NCI-H82 treated with DMSO at 0.1 percent for 48 hours (cell line): Measurements from ENCODE around the gene ITGB2.
"Not testable (repeated sequence)": the region's sequence is repeated elsewhere in the genome, so short reads cannot be mapped to it uniquely, and the experiment has no call there.

Experiments used
- DNase-seq: peaks from one replicate; lab custom pipeline; 2025; ENCODE audit not compliant: unreplicated experiment; lab: John Stamatoyannopoulos, UW

ITGB2 gene

DNA sequence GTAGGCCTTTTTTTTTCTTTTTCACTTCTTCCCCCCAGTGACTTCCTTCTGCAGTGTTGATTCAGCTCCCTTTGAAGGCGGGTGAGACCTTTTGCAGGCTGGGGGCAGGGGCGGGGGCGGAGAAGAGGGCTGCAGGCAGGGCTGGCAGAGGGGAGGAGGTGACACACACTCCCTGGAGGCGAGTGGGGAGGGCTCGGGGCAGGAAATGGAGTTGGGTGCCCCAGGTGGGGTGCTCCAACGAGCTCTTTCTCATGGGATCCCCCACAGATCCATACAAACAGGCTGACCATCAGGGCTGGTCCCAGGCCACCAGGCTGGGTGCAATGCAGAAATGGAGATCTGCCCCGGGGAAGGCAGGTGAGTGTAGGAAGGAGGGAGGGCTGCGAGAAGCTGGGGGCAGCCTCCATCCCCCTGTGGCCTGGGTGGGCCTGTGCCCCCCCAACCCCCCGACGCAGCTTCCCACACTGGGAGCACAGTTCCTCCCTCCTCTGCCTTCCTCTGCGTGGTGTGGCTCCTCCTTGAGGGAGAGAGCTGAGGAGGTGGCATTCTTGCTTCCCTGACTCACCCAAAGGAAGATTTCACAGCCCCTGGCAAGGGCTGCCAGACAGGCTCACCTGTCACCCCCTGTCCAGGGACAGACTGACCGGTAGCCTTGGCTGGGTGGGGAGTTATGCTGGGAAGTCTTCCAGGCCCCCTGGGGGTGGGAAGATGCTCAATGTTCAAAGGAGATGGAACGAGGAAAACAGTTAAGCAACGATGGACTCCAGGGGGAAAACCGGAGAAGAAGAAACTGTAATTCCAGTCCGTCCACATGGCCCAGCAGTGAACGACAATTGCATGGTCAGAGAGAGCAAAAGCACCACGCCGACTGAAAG lies 7.1 kb upstream of the ITGB2 start:
- DNase-seq: no peak

DNA sequence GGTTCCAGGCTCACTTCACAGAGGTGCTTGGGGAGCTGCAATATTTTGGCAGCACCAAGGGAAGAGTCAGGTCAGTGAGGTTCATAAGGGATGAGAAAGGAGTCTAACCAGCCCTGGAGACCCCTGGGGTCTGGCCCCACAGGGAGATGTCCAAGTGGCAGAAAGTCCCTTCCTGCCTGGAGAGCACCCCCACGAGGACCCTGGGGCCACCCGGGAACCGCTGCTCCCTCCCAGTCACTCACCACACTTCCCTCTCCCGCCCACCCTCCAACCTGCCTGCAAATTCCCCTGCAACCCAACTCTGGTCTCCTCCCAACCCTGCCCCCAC lies 6.5 kb upstream of the ITGB2 start:
- no peak for DNase-seq

DNA sequence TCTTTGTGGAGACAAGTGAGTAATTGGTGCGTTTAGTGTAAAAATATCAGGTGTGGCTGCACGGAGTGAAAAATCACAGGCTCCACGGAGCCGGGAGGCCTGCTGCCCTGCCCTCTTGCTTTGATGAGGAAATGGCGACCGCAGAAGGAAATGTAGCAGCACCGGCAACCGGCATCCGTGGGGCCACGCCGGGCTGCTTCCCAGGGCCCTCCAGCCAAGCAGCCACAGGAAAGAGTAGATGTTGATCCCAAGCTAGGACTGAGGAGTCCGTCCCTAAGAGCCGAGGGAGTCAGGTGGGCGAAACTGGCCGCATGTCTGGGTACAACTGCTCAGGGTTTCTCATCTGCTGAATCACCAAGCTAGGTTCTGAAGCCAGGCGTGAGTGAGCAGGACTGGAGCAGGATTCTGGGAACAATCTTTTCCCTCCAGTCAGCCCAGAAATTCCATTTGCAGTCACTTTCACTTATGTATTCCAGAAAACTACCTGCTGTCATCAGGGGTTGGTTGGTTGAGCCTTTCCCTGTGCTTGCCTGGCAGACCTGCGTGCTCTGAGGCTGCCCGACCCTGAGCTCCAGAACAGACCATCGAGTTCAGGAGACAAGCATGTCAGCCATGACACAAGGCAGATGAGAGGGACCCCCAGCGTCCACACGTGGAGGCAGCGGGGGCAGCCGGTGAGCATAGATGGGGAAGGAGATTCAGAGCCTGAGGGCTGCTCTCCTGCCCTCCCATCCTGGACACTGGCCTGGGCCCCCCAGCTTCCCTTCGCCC lies 5.8 kb upstream of the ITGB2 start:
- no peak for DNase-seq

DNA sequence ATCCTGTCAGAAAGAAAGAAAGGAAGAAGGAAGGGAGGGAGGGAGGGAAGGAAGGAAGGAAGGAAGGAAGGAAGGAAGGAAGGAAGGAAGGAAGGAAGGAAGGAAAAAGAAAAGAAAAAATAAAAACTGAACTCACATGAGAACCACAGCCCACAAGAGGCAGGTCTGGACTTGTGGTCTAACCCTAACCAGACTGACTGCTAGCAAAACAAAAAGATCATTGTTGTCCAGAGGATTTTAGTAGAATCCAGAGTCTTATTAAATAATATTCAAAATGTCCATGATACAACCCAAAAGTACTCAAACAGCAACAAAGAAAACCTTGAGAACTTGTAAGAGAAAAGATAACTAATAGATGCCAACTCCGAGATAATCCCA lies 4.7 kb upstream of the ITGB2 start:
- DNase-seq: no peak

DNA sequence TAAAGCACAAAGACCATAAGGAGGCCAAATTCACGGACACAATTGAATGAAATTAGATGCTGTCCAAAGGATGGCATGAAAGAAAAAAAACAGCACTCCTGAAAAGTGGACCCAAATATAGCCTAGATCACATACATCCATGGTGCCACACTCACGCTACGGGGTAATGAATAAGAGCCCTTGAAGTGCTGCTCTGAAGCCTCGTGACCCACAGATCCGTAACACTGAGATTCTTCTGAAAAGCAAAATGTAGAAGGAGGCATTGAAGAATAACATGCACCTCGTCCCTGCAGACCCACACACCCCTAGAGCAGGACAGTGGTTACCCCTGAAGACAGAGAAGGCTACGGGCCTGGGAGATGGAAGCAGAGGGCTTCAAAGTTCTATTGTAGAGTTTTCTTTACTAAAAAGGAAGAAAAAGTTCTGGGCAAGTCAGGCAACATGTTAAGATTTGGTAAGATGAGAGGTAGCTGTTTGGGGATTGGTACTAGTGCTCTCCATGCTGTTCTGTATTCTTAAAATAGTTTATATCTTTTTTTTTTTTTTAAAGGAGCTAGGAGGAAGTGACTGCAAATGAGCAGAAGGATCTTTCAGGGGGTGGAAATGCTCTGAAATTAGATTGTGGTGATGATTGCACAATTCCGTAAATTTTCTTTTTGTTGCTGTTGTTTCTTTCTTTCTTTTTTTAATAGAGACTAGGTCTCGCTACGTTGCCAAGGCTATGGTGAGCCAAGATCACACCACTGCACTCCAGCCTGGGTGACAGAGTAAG lies 4.1 kb upstream of the ITGB2 start:
- DNase-seq: no peak

DNA sequence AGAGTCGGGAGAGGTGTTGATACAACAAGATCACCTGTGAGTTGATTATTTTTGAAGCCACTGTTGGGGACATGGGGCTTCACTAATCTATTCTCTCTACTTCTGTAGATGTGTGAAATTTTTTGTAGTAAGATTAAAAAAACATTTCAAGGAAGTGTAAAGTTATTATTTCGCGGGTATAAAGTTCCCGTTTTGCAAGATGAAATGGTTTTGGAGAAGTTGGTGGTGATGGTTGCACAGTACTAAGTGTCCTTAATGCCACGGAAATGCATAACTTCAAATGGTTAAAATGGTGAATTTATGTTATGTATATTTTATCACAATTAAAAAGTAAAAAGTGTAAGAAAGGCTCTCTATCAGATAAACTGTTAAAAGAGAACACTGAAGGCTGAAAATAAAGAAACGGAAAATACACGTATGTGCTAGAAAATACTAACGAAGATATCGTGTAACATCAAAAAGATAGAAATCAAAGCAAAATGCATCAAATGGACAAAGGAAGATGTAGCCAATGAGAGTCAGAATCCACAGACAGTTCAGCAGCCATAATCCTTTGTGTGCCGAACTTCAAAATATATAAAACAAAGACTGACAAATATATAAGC lies 2.9 kb upstream of the ITGB2 start:
- no peak for DNase-seq

DNA sequence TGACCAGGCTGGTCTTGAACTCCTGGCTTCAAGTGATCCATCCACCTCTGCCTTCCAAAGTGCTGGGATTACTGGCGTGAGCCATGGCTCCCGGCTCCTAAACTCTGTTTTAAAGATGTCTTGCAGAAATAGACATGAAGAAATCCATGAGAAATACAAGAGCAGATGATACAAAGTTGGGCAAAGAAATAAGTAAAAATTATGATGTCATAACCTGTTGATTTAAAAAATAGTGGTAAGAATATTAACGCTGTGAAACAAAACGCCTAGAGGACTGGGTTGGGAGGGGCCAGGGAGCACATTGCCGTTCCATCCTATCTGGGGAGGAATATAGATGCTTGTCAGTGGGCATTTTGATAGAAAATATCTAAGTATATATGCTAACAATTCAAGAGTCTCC lies 1.2 kb upstream of the ITGB2 start:
- DNase-seq: no peak

DNA sequence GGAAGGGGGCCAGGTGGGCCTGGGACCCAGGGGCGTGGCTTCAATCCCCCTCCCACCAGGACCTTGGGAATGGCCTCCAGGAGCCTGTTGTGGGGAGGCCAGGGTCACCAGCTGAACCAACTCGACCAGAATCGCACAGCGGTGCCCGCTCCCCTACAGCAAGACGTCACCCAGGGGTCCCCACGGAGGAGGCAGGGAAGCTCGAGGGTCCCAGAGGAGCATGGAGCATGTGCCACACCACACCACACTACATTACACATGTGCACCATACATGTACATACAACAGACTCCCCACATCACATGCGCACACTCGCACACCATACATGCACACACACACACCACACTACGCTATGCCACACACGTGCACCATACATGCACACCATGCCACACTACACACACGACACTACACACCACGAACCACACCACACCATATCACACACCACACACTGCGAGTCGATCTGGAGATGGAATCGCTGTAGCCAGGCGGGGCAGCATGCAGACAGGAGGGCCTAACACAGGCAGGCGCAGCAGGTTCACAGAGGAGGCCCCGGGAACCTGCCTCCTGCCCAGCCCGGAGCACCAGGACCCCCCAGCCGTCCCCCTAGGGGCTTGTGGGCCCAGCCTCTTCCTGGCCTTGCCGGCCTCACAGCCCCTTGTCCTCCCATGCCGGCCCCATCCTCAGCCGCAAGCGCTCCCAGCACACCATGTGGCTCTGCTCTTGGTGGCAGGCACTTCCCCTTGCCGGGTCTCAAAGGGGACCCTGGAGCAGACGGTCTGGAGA lies 596 bp downstream of the ITGB2 start:
- no peak for DNase-seq

DNA sequence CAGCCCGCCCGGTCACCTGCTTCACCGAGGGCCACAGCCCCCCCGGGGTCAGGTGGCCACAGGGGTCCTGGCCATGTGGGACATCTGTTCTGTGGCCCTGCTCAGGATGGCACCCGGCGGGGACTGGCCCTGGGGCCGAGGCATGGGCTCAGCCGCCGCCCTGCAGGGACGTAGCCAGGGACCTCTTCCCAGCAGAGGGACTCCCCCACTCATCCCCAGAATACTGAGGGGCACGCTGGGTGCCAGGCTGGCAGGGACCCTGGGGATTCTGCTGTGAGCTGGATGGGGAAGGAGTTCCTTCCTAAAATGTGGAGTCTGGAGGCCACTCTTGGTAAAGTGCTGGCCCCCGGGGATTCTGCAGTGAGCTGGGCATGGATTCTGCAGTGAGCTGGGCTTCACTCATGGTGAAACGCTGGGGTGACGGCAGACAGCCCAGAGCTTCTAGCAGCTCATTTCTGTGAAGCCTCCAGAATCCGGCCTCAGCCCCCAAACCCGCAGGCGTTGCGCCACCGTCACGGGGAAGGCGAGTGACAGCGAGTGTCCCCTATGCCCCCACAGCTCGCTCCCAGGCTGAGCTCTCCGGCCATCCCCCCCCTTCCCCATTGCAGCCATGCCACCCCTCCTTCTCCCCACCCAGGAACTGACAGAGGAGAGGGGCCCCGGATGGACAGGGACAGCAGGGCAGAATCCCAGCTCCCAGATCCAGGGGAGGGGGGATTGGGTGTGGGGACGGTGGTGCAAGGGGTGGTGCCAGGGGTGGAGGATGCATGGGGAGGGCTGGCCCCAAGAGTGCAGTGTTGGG lies 1.4 kb downstream of the ITGB2 start:
- no peak for DNase-seq

DNA sequence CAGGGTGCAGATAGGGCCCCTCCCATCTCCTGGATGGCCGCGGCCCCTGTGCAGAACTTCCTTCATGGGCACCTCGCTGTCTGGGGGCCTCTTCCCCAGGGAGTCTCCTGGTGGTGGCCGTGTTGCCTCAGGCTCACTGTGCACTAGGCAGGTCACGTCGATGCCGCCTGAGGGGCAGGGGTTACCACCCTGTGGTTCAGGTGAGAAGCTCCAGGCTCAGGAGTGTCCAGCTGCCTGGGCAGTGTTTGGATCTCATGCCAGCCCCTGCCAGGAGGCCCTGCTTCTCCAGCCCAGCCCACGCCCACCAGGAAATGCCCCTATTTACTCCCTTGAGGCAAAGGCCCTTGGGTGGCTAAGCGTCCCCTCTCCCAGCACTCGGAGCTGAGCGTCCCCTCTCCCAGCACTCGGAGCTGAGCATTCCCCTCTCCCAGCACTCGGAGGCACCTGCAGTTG lies 2.1 kb downstream of the ITGB2 start:
- no peak for DNase-seq

DNA sequence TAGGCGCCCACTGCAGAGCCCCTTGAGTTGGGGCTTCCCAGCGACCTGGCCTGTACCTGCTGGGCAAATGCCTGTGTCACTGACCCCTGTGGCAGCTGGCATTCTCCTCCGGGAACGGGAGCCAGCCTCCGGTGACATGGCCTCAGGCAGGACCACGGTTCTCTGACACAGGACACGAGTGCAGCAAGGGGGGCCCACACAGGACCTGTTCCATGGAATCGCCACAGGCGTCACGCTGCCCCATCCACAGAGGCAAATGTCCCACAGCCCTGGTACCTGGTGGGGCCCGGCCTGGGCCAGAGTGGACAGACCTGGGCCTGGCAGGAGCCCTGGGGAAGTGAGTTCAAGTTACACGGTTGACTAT lies 2.6 kb downstream of the ITGB2 start:
- DNase-seq: no peak

DNA sequence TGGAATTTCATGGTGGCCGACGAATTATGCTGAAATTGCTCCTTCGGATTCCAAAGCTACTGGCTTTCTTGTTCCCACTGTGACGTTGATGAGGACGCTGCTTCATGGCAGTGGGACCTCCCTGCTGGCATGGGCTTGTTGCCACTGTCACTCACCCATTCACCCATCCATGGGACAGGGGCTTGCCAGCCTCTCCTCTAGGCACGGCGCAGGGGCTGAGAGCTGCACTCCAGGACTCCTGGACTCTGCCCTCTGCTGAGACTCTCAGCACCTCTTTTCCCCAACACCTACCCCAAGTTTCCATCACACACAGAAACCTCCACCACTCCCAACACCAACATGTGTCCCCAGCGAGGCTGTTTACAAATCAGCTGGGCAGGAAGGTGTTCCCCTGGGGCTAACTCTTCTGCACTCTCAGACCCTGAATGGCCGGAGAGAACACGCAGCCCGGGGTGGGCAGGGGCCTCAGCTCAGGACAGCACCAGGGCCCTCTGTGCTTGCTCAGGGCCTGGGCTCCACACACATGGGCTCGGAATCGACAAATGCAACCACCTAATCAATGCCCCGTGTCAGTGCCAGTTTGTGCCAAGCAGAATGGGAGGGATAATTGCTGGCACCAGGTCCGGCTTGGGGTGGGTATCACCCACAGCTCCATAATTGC lies 3.1 kb downstream of the ITGB2 start:
- DNase-seq: no peak

DNA sequence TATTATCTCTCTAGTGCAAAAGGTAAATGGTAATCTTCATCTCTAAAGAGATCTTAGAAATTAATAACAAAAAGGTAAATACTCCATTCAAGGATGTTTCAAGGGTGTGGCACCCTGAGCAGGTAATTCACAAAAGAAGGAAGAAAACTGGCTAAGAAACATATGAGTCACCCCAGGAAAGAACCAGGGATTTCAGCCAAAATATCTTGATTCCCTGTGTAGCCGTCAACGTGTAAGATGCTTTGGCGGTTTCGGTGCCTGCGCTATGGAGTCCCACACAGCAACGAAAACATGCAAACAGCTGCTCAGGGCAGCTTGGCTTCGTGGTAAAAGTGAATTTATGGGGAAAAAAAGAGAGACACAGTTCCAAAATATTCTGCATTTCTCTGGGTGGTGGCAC lies 3.7 kb downstream of the ITGB2 start:
- DNase-seq: no peak

DNA sequence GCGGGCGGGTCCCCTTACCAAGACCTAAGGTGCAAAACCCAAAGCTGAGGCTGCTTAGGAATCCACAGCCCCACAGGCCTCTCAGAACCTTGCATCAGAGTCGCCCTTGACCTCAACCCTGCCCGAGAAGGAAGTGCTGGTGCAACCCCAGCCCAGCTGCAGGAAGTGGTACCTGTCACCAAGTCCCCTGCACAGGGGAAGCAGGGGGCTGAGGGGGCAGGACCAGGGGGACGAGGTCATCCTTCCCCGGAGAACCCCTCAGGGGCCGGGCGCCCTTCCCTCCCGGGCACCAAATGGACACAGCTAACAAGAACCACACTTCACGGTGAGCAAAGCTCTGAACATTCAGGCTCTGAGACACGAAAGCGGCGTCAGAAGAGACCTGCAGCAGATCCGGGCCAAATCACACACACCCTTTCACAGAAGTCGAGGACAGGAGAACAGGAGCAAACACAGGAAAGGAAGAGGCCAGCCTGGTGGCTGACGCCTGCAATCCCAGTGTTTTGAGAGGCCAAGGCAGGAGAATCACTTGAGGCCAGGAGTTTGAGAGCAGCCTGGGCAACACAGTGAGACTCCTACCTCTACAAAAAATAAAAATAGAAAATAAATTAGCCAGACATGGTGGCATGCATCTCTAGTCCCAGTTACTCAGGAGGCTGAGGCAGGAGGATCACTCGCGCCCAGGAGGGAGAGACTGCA lies 6.4 kb downstream of the ITGB2 start:
- no peak for DNase-seq

DNA sequence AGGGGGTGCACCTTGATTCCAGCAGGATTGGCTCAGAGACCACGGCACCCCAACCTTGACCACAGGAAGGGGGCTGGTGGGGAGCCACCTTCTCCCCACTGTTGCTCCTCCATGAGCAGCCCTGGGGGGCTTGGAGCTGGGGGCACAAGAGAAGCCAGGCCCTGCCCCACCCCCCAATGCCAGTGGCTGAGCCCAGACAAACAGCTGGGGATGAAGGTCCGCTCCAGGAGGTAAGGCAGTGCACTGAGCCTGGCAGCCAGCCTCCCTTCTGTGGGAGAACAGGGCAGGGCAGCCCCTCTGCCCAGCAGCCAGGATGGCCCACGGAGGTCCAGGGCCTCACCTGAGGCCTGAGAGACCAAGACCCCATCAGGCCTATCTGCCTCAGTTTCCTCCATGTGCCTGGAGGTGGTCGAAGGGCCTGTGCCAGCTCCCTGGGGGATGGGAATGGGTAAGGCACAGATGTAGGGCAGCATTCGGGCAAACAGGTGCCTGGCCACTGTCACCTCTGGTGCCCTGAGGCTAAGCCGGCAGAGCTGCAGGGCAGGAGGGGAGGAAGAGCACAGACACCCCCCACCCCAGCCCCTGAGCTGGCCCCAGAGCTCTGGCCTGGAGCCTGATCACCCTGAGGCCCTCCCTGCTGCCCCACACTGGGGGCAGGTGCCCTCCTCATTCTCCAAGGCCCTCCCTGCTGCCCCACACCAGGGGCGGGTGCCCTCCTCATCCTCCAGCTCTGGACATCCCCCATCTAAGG lies 7.1 kb downstream of the ITGB2 start:
- DNase-seq: no peak

DNA sequence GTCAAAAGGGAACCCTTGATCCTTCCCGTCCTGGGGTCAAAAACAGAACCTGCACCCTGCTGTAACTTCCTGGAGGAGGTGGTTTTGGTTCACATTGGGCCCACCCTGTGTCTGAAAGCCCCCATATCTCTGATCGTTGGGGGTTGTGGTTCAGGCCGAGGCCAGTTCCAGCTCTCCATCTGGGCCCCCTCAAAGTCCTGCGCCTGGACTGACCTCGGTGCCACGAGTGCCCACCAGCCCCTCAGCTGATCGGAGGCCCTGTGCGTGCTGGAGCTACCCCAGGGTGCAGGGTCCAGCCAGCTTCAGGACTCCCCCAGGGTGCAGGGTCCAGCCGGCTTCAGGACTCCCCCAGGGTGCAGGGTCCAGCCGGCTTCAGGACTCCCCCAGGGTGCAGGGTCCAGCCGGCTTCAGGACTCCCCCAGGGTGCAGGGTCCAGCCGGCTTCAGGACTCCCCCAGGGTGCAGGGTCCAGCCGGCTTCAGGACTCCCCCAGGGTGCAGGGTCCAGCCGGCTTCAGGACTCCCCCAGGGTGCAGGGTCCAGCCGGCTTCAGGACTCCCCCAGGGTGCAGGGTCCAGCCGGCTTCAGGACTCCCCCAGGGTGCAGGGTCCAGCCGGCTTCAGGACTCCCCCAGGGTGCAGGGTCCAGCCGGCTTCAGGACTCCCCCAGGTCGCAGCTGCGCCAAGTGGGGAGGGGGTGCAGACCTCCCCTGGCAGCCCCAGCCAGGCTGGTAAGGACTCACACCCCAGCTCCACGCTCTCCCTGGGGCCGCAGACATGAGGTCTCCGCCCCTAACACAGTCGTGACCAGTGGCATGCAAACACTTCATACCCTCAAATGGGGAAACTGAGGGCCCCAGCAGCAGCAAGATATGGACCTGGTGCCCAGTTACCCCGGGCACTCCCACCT lies 7.9 kb downstream of the ITGB2 start:
- DNase-seq: not testable (repeated sequence)

DNA sequence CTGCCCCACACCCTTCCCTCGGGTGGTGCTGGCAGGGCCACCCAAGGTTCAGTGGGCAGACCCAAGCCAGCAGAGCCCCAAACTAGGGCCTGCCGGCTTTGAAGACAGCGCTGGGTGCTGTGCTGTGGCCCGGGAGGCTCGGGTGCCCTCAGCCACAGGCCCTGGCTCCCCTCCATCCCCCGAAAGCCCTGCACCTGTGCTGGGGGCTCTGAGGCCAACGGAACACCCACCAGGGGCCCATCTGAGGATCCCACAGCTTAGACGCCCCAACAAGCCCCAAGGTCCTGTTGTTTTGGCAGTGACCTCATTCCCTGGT lies 8.6 kb downstream of the ITGB2 start:
- no peak for DNase-seq
